ENCODE results near the gene RAPGEF5. TPM values are rescaled to one million over a fixed set of nuclear protein-coding genes. Genes with fewer than 3 reads are reported as not detected.

RAPGEF5 gene
- polyA plus RNA-seq, 1 of the 3 experiments (the other 2 are of a cell fraction): 1.2 TPM

- Histone ChIP-seq H3K27me3 (ENCODE audit: insufficient read depth) (no peaks in the 10 kb centered on the region), H3K4me2 (no peak overlapping the region), H3K9ac (no peak overlapping the region), H3K79me2 (ENCODE audit: insufficient read depth) (no peaks in the 10 kb centered on the region), H3K27ac (ENCODE audit: low read depth in 2 of 2, low read length in 1 of 2) (no peak overlapping the region), H2AFZ (ENCODE audit: low read depth) (no peak overlapping the region), H3K4me3 (ENCODE audit: low read depth in 2 of 2, low read length in 1 of 2) (no peak overlapping the region), H3K4me1 (ENCODE audit: control insufficient read depth in 1 of 2, insufficient read depth in 2 of 2, low read depth in 1 of 2, low read length in 1 of 2) (peaks cover 2 to 22% of the 10 kb centered on the region in 2 experiments), H3K9me2 (no peaks in the 10 kb centered on the region), H3F3A (replicated peaks; ENCODE audit: insufficient read depth) (peaks cover 11% of the 10 kb centered on the region), H3K36me3 (replicated peaks in 1 of 2; ENCODE audit: control insufficient read depth in 1 of 2, insufficient read depth in 2 of 2, low read length in 1 of 2) (peaks cover 0 to 13% of the 10 kb centered on the region in 2 experiments), H3K9me3 (no peaks in the 10 kb centered on the region), H4K20me1 (ENCODE audit: insufficient read depth) (no peaks in the 10 kb centered on the region)
- DNase-seq: no peak
- WGBS (ENCODE audit: low lambda C conversion rate): 93% methylated on average over 4 of the region's 4 CpGs
- ChIA-PET POLR2A (no interaction called here), CTCF (interaction anchor here (0.6 kb wide), 1 partner anchor 13 kb away, joined by 3 read pairs; no protein-coding TSS in a partner anchor)
- TF ChIP-seq TCF12 (IDR thresholded peaks at IDR 0.05) (no peak), NFIC (IDR thresholded peaks at IDR 0.05; ENCODE audit: borderline replicate concordance) (no peak), EZH2phosphoT487 (IDR thresholded peaks at IDR 0.05; ENCODE audit: borderline replicate concordance, low read depth) (no peak), ZBTB33 (IDR thresholded peaks at IDR 0.05; ENCODE audit: borderline replicate concordance, low read depth) (no peak), ELF1 (IDR thresholded peaks at IDR 0.05) (no peak)
These were observed 40.0 kb downstream of the RAPGEF5 start for GRCh38 chr7:22316914-22317313.

- Histone ChIP-seq H3K4me3 (ENCODE audit: low read depth in 2 of 2, low read length in 1 of 2) (no peak overlapping the region), H3K9me2 (no peaks in the 10 kb centered on the region), H4K20me1 (ENCODE audit: insufficient read depth) (no peaks in the 10 kb centered on the region), H3K27me3 (ENCODE audit: insufficient read depth) (no peaks in the 10 kb centered on the region), H3K79me2 (ENCODE audit: insufficient read depth) (no peaks in the 10 kb centered on the region), H3K9ac (no peak overlapping the region), H3K4me2 (no peak overlapping the region), H3K4me1 (ENCODE audit: control insufficient read depth in 1 of 2, insufficient read depth in 2 of 2, low read depth in 1 of 2, low read length in 1 of 2) (peaks cover 2 to 6% of the 10 kb centered on the region in 2 experiments; a peak in 2 of 4 replicates), H2AFZ (ENCODE audit: low read depth) (no peak overlapping the region), H3F3A (replicated peaks; ENCODE audit: insufficient read depth) (no peaks in the 10 kb centered on the region), H3K9me3 (no peaks in the 10 kb centered on the region; the same call in 1 of the 2 replicates), H3K27ac (ENCODE audit: low read depth in 2 of 2, low read length in 1 of 2) (no peak overlapping the region), H3K36me3 (replicated peaks in 1 of 2; ENCODE audit: control insufficient read depth in 1 of 2, insufficient read depth in 2 of 2, low read length in 1 of 2) (peaks cover 13 to 20% of the 10 kb centered on the region in 2 experiments)
- ChIA-PET CTCF (interaction anchor here (0.6 to 2.2 kb wide), 9 partner anchors 10 to 198 kb away, joined by 3 to 7 read pairs (median 3); no protein-coding TSS in a partner anchor), POLR2A (no interaction called here)
- DNase-seq: no peak
- WGBS (ENCODE audit: low lambda C conversion rate): 73% methylated on average over 3 of the region's 3 CpGs
- TF ChIP-seq REST (IDR thresholded peaks at IDR 0.05; ENCODE audit: low read depth, low read length): no peak
- no peak for TF ChIP-seq IRF3 (IDR thresholded peaks at IDR 0.05; ENCODE audit: low read depth, low read length)
- TF ChIP-seq YY1 (IDR thresholded peaks at IDR 0.05; ENCODE audit: low read depth): no peak
- TF ChIP-seq MXI1 (IDR thresholded peaks at IDR 0.05; ENCODE audit: low read depth, low read length): no peak
- no peak for TF ChIP-seq SMC3 (IDR thresholded peaks at IDR 0.05; ENCODE audit: low read depth, low read length)
- no peak for TF ChIP-seq EP300 (IDR thresholded peaks at IDR 0.05; ENCODE audit: borderline replicate concordance in 1 of 2, low read depth in 1 of 2, low read length in 1 of 2)
- no peak for TF ChIP-seq USF1 (IDR thresholded peaks at IDR 0.05; ENCODE audit: borderline replicate concordance, low read depth)
- TF ChIP-seq NRF1 (IDR thresholded peaks at IDR 0.05; ENCODE audit: low read depth, low read length): no peak
- no peak for TF ChIP-seq TEAD4 (IDR thresholded peaks at IDR 0.05; ENCODE audit: borderline replicate concordance, insufficient read depth)
- no peak for TF ChIP-seq RFX5 (IDR thresholded peaks at IDR 0.05; ENCODE audit: low read length)
- no peak for TF ChIP-seq CTCF (IDR thresholded peaks at IDR 0.05)
- no peak for TF ChIP-seq MAX (IDR thresholded peaks at IDR 0.05; ENCODE audit: low read depth)
These were observed 49.1 kb downstream of the RAPGEF5 start for GRCh38 chr7:22307816-22308215.
